Iris pigment epithelial cell (primary cell): ENCODE measurements around the gene PQBP1.

Source experiments
- DNase-seq: peaks from one replicate; pipeline ENCODE4 v3.0.0-alpha.2; 2011; ENCODE audit warnings: low read depth

The PQBP1 gene

GRCh38 chrX:48902135-48902534 lies 4.4 kb downstream of the PQBP1 start:
- DNase-seq = no peak

- DNase-seq = no peak
These were observed 5.0 kb downstream of the PQBP1 start for GRCh38 chrX:48902776-48903175.

GRCh38 chrX:48903290-48903689 lies 5.6 kb downstream of the PQBP1 start:
- DNase-seq = no peak

GRCh38 chrX:48904180-48904579 lies 6.5 kb downstream of the PQBP1 start:
- DNase-seq = no peak

GRCh38 chrX:48904626-48905025 lies 6.9 kb downstream of the PQBP1 start:
- no peak for DNase-seq

GRCh38 chrX:48905090-48905790 lies 7.5 kb downstream of the PQBP1 start:
- DNase-seq = no peak

- no peak for DNase-seq
These were observed 10.9 kb downstream of the PQBP1 start for GRCh38 chrX:48908600-48908999.

GRCh38 chrX:48909703-48910294 lies 12.1 kb downstream of the PQBP1 start:
- DNase-seq = no peak

- peak; percentile 25 for DNase-seq
These were observed 13.2 kb downstream of the PQBP1 start for GRCh38 chrX:48910926-48911411.

- peak; percentile 85 for DNase-seq
These were observed 13.9 kb downstream of the PQBP1 start, which contains the start of gene SLC35A2 for GRCh38 chrX:48911412-48912182. Gene SLC35A2 (minus strand): TSS chrX:48911646. CDS start chrX:48911636, 10 bp downstream.

GRCh38 chrX:48913605-48914366 lies 16.1 kb downstream of the PQBP1 start:
- DNase-seq = no peak

GRCh38 chrX:48914593-48915493 lies 17.1 kb downstream of the PQBP1 start:
- DNase-seq = no peak

GRCh38 chrX:48917139-48918001 lies 19.6 kb downstream of the PQBP1 start:
- peak; percentile 82 for DNase-seq

- no peak for DNase-seq
These were observed 20.5 kb downstream of the PQBP1 start for GRCh38 chrX:48918301-48918642.

GRCh38 chrX:48918643-48919340 lies 21.1 kb downstream of the PQBP1 start, which contains the start of gene PIM2:
Gene PIM2 (minus strand): TSS chrX:48919024. CDS start chrX:48918834, 190 bp downstream.
- peak; percentile 85 for DNase-seq

- DNase-seq = peak; percentile 42
These were observed 21.7 kb downstream of the PQBP1 start for GRCh38 chrX:48919360-48919841.

- no peak for DNase-seq
These were observed 22.4 kb downstream of the PQBP1 start for GRCh38 chrX:48919947-48920717.

GRCh38 chrX:48920718-48921104 lies 23.0 kb downstream of the PQBP1 start:
- no peak for DNase-seq
